ENCODE measurements around the gene UBXN1. TPM values are rescaled to one million over a fixed set of nuclear protein-coding genes. Genes with fewer than 3 reads are reported as not detected.
A peak's percentile ranks its signal among the peaks of the same experiment; 100 is the strongest.

Gene UBXN1
- total RNA-seq, 1 experiment from 2014 or later, result 94.2 TPM

DNA sequence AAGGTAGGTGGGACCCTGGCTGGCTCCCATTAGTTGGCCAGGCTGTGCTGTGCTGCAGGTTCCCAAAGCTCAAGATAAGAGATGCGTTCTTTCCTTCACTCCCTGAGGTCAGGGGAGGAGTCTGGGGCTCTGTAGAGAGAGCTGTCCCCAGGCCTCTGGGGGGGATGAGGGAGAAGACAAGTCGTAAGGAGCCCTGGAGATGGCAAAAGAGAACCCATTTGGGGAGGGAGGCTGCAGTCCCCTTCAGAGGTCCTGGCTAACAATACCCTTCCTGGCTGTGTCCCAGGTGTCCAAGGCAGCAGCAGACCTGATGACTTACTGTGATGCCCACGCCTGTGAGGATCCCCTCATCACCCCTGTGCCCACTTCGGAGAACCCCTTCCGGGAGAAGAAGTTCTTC, 29.5 kb upstream of the UBXN1 start:
- Histone ChIP-seq H4K20me1 (ENCODE audit: insufficient read depth) (no peaks in the 10 kb centered on the region), H3K4me1 (ENCODE audit: control insufficient read depth in 1 of 2, insufficient read depth in 2 of 2, low read length in 2 of 2) (peaks cover 5 to 20% of the 10 kb centered on the region in 2 experiments), H2AFZ (ENCODE audit: low read depth, low read length, poor library complexity, severe bottlenecking) (no peak overlapping the region), H3K9ac (ENCODE audit: low read length) (no peak overlapping the region), H3K36me3 (ENCODE audit: control insufficient read depth in 1 of 2, insufficient read depth in 2 of 2, low read length in 2 of 2) (peaks cover 14 to 37% of the 10 kb centered on the region in 2 experiments), H3K27me3 (ENCODE audit: insufficient read depth, low read length) (no peaks in the 10 kb centered on the region), H3K27ac (ENCODE audit: low read depth, low read length) (no peak overlapping the region), H3K9me3 (ENCODE audit: control insufficient read depth in 1 of 2, insufficient read depth in 1 of 2, low read depth in 1 of 2, low read length in 2 of 2) (no peaks in the 10 kb centered on the region), H3K79me2 (ENCODE audit: insufficient read depth, low read length) (peaks cover 16% of the 10 kb centered on the region), H3K4me2 (ENCODE audit: low read length) (no peak overlapping the region), H3K4me3 (replicated peaks in 1 of 2; ENCODE audit: low read depth in 1 of 2, low read length in 2 of 2) (no peak overlapping the region), H3K9me2 (ENCODE audit: insufficient read depth) (no peaks in the 10 kb centered on the region)
- CTCF ChIA-PET, result no interaction called here
- no TSS peak for BruUV-seq (replicated peaks)
- no peak for DNase-seq (ENCODE audit: low read depth, low spot score)
- POLR2A ChIA-PET, result interaction anchor here (0.9 kb wide), 1 partner anchor 40 kb away, joined by 3 read pairs; no protein-coding TSS in a partner anchor
- no peak for ATAC-seq
- RAD21 ChIA-PET (ENCODE audit: low non-redundant PET in 1 of 2, low total read pairs in 2 of 2, uncharacterized antibody in 2 of 2, unreplicated experiment in 2 of 2), result no interaction called here
- intact Hi-C loops (cut with micrococcal nuclease), result no loop called here
- no peak for TF ChIP-seq RAD21 (IDR thresholded peaks at IDR 0.05; ENCODE audit: low read depth)
- no peak for TF ChIP-seq SP1 (IDR thresholded peaks at IDR 0.05; ENCODE audit: low read depth)
- no peak for TF ChIP-seq FOSL1 (IDR thresholded peaks at IDR 0.05; ENCODE audit: low read depth)
- peak; percentile 41; the same call in 1 of the 2 replicates for TF ChIP-seq POLR2AphosphoS5 (IDR thresholded peaks at IDR 0.05; ENCODE audit: low read depth, low read length)
- no peak for TF ChIP-seq EZH2phosphoT487 (IDR thresholded peaks at IDR 0.05; ENCODE audit: borderline replicate concordance)

DNA sequence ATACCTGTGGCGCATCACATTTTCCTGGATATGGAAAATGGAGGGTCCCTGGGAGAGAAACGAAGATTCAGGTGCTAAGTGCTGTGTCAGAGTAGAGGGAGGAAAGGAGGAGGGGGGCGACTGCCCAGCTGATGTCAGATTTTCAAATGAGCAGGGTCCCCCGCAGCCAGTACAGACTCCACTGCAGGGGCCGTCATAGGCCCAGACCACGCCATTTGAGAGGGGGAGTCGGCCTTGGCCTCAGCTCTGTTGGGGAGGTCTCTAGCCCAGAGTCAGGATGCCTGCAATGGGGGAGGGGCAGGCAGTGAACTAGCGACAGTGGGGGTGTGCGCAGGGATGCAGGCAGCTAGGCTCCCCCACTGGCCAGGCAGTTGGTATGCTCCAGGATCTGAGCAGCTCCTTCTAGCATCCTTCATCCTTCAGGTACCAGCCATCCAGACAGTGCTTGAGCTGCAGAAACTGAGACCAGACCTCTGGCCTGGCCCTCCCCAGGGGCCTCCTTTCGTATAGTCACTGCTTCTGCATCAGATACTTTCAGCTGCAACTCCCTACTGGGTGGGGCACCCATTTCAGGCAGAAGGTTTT, 28.5 kb upstream of the UBXN1 start, which contains the start of the genes BSCL2 and GNG3:
Gene BSCL2, minus strand, starts transcription at position 148 of the 585 bp plus-strand sequence. CDS start 229 bp downstream, outside the sequence.
Gene GNG3, plus strand, starts transcription at position 400 of the 585 bp plus-strand sequence. CDS start 620 bp downstream, outside the sequence.
- Histone ChIP-seq H2AFZ (ENCODE audit: low read depth, low read length, poor library complexity, severe bottlenecking) (no peak within 1 kb of the TSS), H3K4me3 (replicated peaks in 1 of 2; ENCODE audit: low read depth in 1 of 2, low read length in 2 of 2) (peak within 1 kb of the TSS; percentile 16 to 75; a peak in 1 of 4 replicates), H3K9me2 (ENCODE audit: insufficient read depth) (no peaks in the 10 kb centered on the region), H3K27me3 (ENCODE audit: insufficient read depth, low read length) (no peaks in the 10 kb centered on the region), H3K4me2 (ENCODE audit: low read length) (peak within 1 kb of the TSS; percentile 85), H3K36me3 (ENCODE audit: control insufficient read depth in 1 of 2, insufficient read depth in 2 of 2, low read length in 2 of 2) (peaks cover 7 to 30% of the 10 kb centered on the region in 2 experiments; a peak in 3 of 4 replicates), H3K79me2 (ENCODE audit: insufficient read depth, low read length) (peaks cover 15% of the 10 kb centered on the region), H3K4me1 (ENCODE audit: control insufficient read depth in 1 of 2, insufficient read depth in 2 of 2, low read length in 2 of 2) (peaks cover 5 to 20% of the 10 kb centered on the region in 2 experiments), H3K9ac (ENCODE audit: low read length) (peak within 1 kb of the TSS; percentile 84; the same call in 1 of the 2 replicates), H4K20me1 (ENCODE audit: insufficient read depth) (no peaks in the 10 kb centered on the region), H3K9me3 (ENCODE audit: control insufficient read depth in 1 of 2, insufficient read depth in 1 of 2, low read depth in 1 of 2, low read length in 2 of 2) (no peaks in the 10 kb centered on the region), H3K27ac (ENCODE audit: low read depth, low read length) (peak within 1 kb of the TSS; percentile 80)
- POLR2A ChIA-PET, result no interaction called here
- CTCF ChIA-PET, result interaction anchor here (0.6 to 1.2 kb wide), 2 partner anchors 13 to 283 kb away, joined by 3 read pairs; no protein-coding TSS in a partner anchor
- TF ChIP-seq TCF7L2 (IDR thresholded peaks at IDR 0.05; ENCODE audit: borderline replicate concordance, extremely low read depth, insufficient read depth, insufficient read length) (no peak), EZH2 (IDR thresholded peaks at IDR 0.05) (no peak), EGR1 (IDR thresholded peaks at IDR 0.05; ENCODE audit: low read depth) (no peak), YY1 (IDR thresholded peaks at IDR 0.05; ENCODE audit: extremely low read depth, insufficient replicate concordance, low read depth, low read length) (no peak), SP1 (IDR thresholded peaks at IDR 0.05; ENCODE audit: low read depth) (no peak), ZFX (IDR thresholded peaks at IDR 0.05) (no peak), POLR2AphosphoS5 (IDR thresholded peaks at IDR 0.05; ENCODE audit: low read depth, low read length) (no peak), CBX3 (IDR thresholded peaks at IDR 0.05; ENCODE audit: low read depth) (no peak), EZH2phosphoT487 (IDR thresholded peaks at IDR 0.05; ENCODE audit: borderline replicate concordance) (no peak), SIN3A (IDR thresholded peaks at IDR 0.05; ENCODE audit: low read depth) (no peak)
- TF ChIP-seq, protein P1, sequence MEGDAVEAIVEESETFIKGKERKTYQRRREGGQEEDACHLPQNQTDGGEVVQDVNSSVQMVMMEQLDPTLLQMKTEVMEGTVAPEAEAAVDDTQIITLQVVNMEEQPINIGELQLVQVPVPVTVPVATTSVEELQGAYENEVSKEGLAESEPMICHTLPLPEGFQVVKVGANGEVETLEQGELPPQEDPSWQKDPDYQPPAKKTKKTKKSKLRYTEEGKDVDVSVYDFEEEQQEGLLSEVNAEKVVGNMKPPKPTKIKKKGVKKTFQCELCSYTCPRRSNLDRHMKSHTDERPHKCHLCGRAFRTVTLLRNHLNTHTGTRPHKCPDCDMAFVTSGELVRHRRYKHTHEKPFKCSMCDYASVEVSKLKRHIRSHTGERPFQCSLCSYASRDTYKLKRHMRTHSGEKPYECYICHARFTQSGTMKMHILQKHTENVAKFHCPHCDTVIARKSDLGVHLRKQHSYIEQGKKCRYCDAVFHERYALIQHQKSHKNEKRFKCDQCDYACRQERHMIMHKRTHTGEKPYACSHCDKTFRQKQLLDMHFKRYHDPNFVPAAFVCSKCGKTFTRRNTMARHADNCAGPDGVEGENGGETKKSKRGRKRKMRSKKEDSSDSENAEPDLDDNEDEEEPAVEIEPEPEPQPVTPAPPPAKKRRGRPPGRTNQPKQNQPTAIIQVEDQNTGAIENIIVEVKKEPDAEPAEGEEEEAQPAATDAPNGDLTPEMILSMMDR (IDR thresholded peaks at IDR 0.05 in 2 of 3, conservative IDR thresholded peaks at IDR 0.05 in 1 of 3; ENCODE audit: borderline replicate concordance in 1 of 3, insufficient read depth in 1 of 3, low read depth in 2 of 3, low read length in 2 of 3), result no peak
- TF ChIP-seq, protein P2, sequence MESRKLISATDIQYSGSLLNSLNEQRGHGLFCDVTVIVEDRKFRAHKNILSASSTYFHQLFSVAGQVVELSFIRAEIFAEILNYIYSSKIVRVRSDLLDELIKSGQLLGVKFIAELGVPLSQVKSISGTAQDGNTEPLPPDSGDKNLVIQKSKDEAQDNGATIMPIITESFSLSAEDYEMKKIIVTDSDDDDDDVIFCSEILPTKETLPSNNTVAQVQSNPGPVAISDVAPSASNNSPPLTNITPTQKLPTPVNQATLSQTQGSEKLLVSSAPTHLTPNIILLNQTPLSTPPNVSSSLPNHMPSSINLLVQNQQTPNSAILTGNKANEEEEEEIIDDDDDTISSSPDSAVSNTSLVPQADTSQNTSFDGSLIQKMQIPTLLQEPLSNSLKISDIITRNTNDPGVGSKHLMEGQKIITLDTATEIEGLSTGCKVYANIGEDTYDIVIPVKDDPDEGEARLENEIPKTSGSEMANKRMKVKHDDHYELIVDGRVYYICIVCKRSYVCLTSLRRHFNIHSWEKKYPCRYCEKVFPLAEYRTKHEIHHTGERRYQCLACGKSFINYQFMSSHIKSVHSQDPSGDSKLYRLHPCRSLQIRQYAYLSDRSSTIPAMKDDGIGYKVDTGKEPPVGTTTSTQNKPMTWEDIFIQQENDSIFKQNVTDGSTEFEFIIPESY (IDR thresholded peaks at IDR 0.05; ENCODE audit: extremely low read depth, insufficient replicate concordance, low read length), result no peak
- DNase-seq (ENCODE audit: low read depth, low spot score) (no peak), ATAC-seq (no peak)
- RAD21 ChIA-PET (ENCODE audit: low non-redundant PET in 1 of 2, low total read pairs in 2 of 2, uncharacterized antibody in 2 of 2, unreplicated experiment in 2 of 2), result no interaction called here
- intact Hi-C loops (cut with micrococcal nuclease), result no loop called here
- no TSS peak for BruUV-seq (replicated peaks)

Measured in HCT116 (cell line).